GM18499 (cell line): ENCODE results near the gene ADK.

ENCODE experiments used
- ATAC-seq: cut with Tn5 transposase; IDR thresholded peaks from one replicate; pipeline ENCODE4 v1.9.1; 2021; ENCODE audit warnings: moderate number of reproducible peaks; ENCODE audit not compliant: insufficient read depth, unreplicated experiment

The ADK gene

DNA sequence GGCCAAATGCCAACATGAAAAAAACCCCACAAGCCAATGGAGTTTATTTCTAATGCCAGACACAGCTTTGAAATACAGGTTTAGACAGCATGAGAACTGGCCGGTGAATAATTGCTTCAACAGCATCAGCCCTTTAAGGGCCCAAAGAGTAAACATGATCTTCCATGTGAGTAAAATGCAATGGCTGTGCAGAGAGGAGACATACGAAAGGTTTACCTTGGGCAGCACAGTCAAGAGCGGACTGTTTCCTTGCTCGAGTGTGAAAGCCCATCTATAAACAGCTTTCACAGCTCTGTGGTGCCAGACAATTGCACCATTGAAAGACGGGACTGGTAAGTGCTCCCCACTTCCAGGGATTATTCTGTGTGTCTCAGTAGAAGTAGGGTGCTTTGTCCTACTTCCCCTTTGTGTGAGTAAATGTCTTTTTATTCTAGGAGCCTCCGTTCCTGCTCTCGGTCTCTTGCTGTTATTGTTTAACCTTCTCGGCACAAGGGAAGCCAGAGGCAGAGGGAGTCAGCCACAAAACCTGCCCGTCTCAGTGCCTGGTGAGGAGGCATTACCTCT lies 597.5 kb downstream of the ADK start:
- ATAC-seq: no peak

DNA sequence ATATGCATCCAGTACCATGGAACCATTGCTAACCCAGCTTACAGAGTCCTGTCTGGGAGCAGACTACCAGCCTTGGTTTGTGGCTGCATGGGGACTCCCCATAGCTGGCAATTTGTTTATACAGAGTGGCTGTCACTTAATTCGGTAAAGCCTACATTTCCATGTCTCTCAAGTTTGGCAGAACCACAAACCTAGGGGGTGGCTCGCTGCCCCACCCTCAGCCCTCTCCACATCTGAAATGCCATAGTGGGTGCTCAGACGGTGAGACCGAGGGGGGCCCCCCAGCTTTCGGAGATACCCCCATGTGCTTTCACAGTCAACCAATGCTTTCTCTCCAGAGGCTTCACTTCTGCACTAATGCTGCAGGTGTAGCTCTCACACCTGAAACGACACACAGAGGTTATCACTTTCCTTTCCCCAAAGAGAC lies 599.8 kb downstream of the ADK start:
- no peak for ATAC-seq

DNA sequence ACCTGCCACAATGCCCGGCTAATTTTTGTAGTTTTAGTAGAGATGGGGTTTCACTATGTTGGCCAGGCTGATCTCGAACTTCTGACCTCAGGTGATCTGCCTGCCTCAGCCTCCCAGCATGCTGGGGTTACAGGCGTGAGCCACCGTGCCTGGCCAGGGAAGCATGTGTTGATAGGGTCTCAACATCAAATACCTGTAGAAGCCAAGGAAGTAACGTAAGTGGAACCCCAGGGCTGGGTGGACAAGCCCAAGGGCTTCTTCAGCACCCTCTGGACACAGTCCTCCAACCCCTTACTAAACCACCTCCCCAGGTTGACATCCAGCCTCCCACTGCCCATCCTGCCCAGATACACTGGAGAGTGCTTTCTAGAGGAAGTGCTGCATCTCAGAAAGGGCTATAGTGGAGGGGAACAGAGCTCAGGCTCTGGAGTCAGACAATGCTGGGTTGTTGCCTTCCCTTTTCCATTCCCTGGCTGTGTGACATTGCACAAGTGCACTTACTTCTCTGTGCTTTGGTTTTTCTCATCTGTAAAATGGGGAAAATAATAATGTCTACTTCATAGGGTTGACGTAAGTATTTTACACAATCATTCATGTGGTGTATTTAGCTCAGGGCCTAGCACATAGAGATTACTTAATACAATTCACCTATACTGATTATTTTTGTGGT lies 601.5 kb downstream of the ADK start:
- ATAC-seq: no peak

DNA sequence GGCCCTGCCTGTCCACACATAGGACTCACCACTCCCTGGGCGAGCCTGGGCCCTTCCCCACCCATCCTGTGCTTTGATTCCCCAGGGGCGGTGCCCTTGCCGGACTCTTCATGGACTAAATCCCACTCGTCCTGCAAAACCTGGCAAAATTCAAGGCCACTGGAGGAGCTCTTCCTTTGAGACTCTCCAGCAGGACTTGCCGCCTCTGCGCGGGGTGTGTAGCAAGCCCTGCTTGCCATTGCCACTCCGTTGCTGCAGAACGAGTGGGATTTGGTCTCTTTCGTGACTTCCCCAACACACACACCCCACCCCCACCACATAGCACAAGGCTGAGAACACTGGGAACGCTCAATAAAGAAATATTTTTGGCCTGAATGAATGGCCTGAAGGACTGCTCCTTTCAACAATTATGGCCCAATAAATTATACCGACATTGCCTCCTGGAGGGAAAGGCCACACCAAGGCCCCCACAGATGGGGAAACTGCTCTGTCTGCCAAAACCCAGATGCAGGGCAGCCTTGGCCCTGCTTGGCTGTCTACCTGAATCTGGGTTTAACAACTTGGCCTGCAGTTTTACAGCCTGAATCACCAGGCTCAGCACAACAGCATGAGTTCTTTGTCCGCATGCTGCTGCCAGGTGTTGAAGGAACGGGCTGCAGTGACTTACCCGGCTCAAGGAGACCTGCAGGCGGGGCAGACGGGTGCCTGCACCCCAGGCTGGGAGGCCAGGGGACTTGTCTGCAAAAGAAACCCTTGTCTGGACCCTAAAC lies 602.6 kb downstream of the ADK start:
- ATAC-seq: no peak

DNA sequence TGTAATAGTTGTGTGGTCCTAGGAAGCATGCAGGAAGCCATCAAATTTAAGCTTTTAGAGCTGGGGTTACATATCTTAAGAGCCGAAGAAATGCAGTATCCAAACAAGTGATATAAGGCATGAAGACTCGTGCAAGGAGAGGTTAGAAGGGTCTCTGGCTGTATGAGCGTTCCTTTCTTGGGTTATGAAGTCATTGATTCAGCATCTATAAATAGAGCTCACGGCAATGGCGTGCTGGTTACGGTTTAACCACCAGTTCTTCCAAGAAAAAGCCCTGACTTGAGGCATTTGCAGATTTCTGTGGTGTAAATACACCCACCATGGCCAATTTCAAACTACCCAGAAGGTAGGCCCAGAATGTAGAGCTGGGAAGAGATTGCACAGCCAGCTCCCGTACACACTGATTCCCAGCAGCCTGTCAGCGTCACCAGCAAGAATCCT lies 603.4 kb downstream of the ADK start:
- ATAC-seq: no peak

DNA sequence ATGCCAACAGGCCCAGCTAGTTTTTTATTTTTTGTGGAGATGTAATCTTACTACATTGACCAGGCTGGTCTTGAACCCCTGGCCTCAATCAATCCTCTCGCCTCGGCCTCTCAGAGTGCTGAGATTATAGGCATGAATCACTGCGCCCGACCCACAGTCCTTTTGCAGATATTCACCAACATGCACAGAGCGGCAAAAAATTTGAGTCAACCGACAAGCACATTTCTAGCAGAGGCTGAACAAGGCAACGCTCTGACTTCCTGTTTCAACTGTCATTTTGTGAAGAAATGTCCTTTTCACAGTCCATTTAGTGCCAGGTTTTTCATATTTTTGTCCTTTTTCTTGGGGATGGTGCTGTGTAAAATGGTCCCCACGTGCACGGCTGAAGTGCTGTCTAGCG lies 604.3 kb downstream of the ADK start:
- ATAC-seq: no peak
